Thyroid gland (tissue), 4 donors: ENCODE data around the gene EPN3.

Source experiments
- POLR2A ChIP-seq, 2 donors: fragments of 450-650 bp; IDR thresholded peaks; one replicate each; pipeline ENCODE4 v1.6.1; 2017; ENCODE audit warnings: antibody characterized with exemption in 2 of 2, mild to moderate bottlenecking in 2 of 2, moderate library complexity in 1 of 2
- TF ChIP-seq, protein P1 (sequence below), 6 experiments: fragments of 200-600 bp in 3 of 6; fragments of 450-650 bp in 3 of 6; sonication (generic) in 3 of 6; IDR thresholded peaks; one replicate each; pipeline ENCODE4 v1.5.1; 2016 to 2019; ENCODE audit warnings: antibody characterized with exemption in 6 of 6, mild to moderate bottlenecking in 2 of 6, inconsistent platforms in 1 of 6, moderate library complexity in 1 of 6

DNA sequence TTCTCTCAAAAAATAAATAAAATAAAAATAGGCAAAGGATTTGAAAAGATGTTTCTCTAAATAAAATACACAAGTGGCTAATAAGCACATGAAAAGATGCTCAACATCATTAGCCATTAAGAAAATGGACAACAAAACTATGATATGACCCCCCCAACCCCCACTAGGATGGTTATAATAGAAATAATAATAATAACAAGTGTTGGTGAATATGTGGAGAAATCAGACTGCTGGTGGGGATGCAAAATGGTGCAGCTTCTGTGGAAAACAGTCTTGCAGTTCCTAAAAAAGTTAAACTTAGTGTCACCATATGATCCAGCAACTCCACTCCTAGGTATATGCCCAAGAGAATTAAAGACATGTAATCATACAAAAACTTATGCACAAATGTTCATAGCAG is 33.3 kb upstream of the EPN3 start:
- TF ChIP-seq, protein P1, sequence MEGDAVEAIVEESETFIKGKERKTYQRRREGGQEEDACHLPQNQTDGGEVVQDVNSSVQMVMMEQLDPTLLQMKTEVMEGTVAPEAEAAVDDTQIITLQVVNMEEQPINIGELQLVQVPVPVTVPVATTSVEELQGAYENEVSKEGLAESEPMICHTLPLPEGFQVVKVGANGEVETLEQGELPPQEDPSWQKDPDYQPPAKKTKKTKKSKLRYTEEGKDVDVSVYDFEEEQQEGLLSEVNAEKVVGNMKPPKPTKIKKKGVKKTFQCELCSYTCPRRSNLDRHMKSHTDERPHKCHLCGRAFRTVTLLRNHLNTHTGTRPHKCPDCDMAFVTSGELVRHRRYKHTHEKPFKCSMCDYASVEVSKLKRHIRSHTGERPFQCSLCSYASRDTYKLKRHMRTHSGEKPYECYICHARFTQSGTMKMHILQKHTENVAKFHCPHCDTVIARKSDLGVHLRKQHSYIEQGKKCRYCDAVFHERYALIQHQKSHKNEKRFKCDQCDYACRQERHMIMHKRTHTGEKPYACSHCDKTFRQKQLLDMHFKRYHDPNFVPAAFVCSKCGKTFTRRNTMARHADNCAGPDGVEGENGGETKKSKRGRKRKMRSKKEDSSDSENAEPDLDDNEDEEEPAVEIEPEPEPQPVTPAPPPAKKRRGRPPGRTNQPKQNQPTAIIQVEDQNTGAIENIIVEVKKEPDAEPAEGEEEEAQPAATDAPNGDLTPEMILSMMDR (IDR thresholded peaks at IDR 0.05): no peak
- no peak for TF ChIP-seq POLR2A (IDR thresholded peaks at IDR 0.05)
